Loucy (cell line): ENCODE measurements around the gene MBNL1.

Experiments used
- EZH2phosphoT487 ChIP-seq: fragments of 200-600 bp; IDR thresholded peaks from 2 replicates; pipeline ENCODE4 v1.6.1; 2018; ENCODE audit warnings: antibody characterized with exemption, mild to moderate bottlenecking, moderate library complexity, borderline replicate concordance
- TF ChIP-seq, protein P1 (sequence below): fragments of 200-600 bp; sonication (generic); conservative IDR thresholded peaks from 2 replicates; pipeline ENCODE4 v1.5.1; 2014; ENCODE audit warnings: mild to moderate bottlenecking, antibody characterized with exemption, low read length

- TF ChIP-seq, protein P1, sequence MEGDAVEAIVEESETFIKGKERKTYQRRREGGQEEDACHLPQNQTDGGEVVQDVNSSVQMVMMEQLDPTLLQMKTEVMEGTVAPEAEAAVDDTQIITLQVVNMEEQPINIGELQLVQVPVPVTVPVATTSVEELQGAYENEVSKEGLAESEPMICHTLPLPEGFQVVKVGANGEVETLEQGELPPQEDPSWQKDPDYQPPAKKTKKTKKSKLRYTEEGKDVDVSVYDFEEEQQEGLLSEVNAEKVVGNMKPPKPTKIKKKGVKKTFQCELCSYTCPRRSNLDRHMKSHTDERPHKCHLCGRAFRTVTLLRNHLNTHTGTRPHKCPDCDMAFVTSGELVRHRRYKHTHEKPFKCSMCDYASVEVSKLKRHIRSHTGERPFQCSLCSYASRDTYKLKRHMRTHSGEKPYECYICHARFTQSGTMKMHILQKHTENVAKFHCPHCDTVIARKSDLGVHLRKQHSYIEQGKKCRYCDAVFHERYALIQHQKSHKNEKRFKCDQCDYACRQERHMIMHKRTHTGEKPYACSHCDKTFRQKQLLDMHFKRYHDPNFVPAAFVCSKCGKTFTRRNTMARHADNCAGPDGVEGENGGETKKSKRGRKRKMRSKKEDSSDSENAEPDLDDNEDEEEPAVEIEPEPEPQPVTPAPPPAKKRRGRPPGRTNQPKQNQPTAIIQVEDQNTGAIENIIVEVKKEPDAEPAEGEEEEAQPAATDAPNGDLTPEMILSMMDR = no peak
- no peak for TF ChIP-seq EZH2phosphoT487
Measured at GRCh38 chr3:152348436-152349177, 79.9 kb downstream of the MBNL1 start.
